Colon (tissue), 2 donors: Measurements from ENCODE around the gene HADH.
"Not testable (repeated sequence)": the region's sequence is repeated elsewhere in the genome, so short reads cannot be mapped to it uniquely, and the experiment has no call there.

ENCODE experiments used
- FAIRE-seq: peaks from 2 replicates; lab custom pipeline; 2012; peaks lifted over from hg19 to GRCh38; lab: Jason Lieb, UNC
- donor health status: control.
- donor health status: control.

The HADH gene

DNA sequence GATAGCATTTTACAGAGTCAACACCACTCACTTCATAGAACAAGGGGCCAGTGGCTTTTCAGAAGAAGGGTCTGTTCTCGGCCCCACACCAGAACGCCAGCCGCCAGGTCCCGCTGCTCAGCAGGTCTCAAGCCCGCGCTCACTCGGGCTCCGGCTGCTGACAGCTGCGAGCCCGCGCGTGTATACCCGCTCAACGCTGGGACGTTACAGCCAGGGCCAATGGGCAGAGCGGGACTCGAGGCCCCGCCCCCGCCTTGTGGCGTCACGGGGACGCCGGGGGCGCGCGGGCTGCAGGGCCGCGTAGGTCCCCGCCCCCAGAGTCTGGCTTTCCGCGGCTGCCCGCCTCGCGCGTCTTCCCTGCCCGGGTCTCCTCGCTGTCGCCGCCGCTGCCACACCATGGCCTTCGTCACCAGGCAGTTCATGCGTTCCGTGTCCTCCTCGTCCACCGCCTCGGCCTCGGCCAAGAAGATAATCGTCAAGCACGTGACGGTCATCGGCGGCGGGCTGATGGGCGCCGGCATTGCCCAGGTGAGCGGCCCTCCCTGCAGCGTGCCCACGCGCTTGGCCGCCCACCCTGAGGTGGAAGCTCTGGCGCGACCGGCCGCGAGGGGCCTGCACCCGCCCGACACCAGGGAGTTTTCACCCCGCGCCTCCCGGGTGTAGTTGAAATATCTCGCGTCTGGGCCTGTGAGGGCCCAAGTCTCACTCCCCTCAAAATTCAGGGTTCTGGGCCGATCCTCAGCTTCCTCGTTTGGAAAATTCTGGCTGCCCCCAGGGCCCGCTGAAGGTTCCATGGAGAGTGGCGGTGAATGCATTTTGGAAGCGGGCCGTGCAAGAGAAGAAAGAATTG is at the start of gene HADH:
HADH (plus strand) TSS at position 353 of the 850 bp plus-strand sequence; CDS start at position 397, 44 bp downstream.
- no peak for FAIRE-seq

- no peak for FAIRE-seq
These were observed 43.9 kb upstream of the HADH start for GRCh38 chr4:107945809-107946208.

DNA sequence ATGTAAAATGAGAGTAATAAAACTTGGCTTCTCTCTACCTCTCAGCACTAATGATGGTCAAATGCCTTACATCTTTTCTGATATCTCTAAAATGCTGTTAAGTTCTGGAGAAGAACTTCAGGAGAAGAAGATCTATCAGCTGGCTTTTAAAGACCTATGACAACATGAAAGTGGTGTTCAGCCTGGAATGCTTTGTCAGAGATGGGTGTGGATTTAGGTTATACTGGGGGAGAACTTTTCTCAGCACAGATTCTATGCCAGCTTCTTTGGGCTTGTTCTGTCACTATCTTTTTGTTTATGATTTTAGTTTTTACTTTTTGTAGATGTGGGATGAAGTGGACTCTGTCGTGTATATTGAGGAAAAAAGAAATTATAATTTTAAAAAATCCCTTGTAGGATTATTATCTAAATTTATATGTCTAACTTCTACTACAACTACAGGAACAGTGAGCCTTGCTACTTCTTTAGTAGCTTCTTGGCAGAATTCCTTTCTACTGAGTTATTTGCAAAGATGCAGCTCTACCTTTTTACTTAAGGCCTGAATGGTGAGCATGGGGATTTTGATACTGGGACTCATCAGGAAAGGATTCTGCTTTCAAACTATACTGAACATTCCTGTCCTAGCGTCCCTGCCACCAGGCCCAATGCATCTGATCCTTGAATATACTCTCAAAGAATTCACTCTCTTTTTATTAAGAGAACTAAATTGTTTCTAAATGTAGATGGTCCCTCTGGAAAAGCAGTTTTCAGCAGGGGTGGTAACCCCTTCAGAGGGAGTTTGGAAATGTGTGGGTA is 38.7 kb upstream of the HADH start:
- no peak for FAIRE-seq

DNA sequence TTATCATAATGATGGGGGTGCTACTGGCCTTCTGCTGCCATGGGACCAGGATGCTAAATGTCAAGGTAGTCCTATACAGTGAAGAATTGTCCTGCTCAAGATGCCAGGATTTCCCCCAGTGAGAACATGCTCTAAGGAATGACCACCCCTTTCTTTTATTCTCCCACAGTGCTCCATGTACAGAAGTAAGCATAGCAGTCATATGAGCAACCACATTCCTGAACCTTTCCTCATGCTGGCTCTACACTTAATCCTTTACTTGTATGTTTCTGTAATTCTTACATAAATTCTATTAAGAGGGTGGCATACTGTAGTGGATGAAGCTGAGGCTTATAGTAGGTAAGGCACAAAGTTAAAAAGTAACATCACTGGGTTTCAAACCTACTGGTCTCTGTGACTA is 38.1 kb upstream of the HADH start:
- no peak for FAIRE-seq

DNA sequence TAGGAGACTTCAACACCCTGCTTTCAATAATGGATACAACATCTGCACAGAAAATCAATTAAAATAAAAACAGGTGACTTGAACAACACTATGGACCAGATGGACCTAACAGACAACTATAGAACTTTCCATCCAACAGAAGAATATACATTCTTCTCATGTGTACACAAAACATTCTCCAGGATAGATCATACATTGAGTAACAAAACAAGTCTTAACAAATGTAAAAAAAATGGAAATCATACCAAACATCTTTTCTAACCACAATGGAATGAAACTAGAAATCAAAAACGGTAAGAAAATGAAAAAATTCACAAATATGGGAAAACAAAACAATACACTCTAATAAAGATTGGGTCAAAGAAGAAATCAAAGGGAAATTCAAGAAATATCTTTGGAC is 33.7 kb upstream of the HADH start:
- no peak for FAIRE-seq

DNA sequence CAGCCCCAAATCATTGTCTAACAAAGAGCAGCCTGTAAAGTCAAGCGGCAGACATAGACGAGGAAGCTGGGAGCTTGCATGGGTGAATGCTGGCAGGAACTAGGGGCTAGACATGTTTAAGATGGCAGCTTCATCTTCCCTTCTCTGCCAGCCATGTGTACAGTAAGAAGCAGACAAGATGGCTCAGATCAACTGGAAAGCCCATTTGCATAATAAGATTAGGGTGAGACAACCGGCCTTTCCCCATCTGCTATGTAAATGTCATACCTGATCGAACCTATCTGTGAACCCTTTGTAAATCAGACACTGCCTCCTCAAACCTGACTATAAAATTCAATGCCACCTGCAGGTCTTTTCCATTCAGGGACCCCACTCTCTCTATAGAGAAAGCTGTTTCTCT is 22.8 kb upstream of the HADH start:
- no peak for FAIRE-seq

- FAIRE-seq, result not testable (repeated sequence)
These were observed 22.2 kb upstream of the HADH start for GRCh38 chr4:107967519-107967918.

DNA sequence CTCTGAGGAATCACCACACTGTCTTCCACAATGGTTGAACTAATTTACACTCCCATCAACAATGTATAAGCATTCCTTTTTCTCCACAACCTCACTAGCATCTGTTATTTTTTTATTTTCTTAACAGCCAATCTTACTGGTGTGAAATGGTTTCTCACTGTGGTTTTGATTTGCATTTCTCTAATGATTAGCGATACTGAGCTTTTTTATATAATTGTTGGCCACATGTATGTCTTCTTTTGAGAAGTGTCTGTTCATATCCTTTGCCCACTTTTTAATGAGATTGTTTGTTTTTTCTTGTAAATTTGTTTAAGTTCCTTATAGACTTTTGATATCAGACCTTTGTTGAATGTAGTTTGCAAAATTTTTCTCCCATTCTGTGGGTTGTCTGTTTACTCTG is 21.8 kb upstream of the HADH start:
- not testable (repeated sequence) for FAIRE-seq

GRCh38 chr4:107970063-107970798 is 19.5 kb upstream of the HADH start:
- no peak for FAIRE-seq

DNA sequence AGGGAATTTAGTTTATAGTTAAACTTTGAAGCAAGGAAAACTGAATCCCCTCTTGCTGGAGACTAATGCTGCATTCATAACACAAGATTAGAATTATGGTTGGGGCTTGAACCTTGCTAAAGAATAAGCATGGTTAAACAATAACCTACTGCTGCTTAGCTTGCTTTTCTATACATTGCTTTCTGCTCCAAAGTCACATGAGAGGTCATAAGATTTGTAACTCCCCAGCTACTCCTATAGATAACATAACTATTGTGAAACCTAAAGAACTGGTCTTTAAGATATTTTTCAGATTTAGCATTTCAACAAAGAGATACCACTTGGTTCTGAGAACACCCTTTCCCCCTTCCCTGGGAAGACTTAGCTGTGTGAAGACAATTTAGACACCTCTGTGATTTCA is 17.1 kb upstream of the HADH start:
- FAIRE-seq, result no peak

GRCh38 chr4:107974523-107974922 is 15.2 kb upstream of the HADH start:
- no peak for FAIRE-seq

DNA sequence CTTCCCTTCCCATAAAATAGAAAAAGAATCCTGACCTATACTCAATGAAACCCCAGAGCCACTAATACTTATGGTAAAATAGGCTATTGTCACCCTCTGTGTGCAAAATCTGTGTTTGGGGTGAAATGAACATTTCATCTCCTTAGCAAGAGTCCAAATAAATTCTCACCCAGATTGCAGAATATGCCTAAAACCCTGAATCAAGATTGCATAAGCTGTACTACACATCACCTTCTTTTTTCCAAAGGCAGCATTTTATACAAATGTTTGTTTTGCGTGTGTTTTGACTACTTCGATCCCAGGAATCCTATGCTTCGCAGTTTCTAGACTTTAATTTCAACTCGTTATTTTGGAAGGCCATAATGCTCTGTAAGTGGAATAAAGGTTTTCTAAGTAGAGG is 12.2 kb upstream of the HADH start:
- no peak for FAIRE-seq

GRCh38 chr4:107977966-107978705 is 11.6 kb upstream of the HADH start:
- FAIRE-seq, result no peak

GRCh38 chr4:107978716-107979451 is 10.8 kb upstream of the HADH start:
- FAIRE-seq, result no peak

DNA sequence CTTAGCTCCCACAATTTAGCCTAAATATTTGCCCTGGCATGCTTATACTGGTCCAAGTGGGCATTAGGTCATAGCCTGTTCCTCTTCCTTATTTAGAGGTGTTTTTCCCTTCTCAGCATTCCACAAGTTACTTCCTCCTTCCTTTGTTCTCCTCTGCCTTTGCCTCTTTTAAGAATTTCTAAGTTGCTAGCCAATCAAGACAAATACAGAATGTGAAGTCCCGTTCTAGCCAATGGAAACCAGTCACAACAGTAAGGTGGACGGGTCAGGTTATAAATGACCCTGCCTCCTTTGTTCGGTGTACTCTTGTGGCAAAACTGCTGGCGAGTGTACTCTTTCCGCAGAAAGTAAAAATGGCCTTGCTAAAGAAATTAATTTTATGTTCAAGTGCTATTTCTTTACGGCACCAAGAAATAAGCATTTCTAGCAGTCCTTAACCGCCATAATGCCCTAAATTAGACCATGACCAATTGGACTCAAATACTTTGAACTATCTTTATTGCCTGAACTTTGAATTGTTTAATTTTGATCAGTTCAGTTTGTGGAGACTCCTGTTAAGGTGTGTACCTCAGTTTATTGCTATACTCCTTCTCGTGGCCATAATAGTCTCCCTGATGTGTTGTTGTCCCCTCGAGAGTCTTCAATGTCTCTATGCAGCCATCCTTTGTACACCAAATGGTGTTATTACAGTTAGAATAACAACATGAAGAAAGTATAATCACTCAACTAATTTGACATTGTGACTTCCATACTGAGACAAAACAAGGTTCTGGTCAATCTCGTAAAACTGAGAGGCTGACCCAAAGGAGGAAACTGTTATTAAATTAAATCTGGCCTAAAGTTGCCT is 1.6 kb upstream of the HADH start:
- FAIRE-seq, result no peak

DNA sequence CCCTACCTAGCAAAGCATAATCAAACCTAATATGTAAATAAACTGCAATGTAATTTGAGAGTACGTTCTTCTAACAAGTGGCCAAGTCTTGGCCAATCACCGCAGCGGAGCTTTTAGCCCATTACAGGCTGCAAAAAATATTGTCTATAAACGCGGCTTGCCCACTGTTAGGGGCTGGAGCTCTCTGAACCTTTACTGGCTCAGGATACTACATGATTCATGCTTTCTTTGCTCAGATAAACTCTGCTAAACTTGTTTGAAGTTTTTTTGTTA is 990 bp upstream of the HADH start:
- no peak for FAIRE-seq

DNA sequence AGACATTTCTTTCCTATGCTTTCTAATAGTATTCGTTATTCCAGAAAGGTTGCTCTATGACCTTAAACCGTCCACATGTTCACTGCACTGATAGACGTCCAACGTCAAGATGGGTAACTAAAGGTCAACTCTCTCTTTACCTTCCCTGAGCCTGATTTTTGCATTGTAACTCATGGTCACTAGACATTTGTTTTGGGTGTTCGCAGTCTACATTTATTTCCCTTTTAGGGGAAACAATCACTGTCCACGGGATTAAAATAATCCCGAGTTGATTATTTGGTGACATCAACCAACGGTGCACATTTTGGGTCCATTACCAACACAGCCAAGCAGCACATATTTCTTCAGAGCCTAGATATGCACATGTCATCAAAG is 540 bp upstream of the HADH start:
- no peak for FAIRE-seq

DNA sequence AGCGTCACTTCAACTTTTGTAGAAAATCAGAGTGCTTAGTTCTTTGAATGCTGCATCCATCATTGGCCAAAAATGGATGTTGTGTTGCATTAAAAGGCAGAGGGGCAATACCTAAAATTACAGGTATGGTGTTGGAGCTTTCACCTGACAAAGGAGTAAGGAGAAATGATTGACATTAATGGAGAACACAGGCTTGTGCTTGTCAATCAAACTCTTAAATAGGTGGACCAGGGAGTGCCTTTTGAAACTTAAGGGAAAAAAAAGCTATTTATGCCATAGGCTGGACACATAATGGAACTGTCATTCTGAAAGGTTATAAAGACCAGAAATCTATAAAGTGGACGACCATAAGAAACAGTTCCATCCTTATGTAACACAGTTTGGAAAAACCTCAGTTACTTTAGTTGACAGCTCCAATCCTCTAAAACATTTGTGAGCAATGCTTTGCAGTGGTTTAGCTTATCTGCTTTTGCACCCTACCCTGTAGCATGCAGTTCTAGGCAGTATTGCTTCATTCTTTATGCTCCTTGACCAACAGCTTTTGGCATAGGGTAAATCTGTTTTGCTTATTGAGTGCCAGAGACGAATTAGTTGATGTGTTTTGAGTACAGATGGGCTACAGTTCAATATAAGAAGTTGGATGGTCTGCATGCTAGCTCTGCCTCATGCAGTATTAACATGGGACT is 2.4 kb downstream of the HADH start:
- FAIRE-seq, result no peak

- no peak for FAIRE-seq
These were observed 4.3 kb downstream of the HADH start for GRCh38 chr4:107993969-107994368.

- no peak for FAIRE-seq
These were observed 5.2 kb downstream of the HADH start for GRCh38 chr4:107994894-107995293.
